Peyer's patch (tissue), 4 donors: ENCODE data around the gene KIRREL3. TPM values are rescaled to one million over a fixed set of nuclear protein-coding genes. Genes with fewer than 3 reads are reported as not detected.

Experiments
- DNase-seq, 3 donors: peaks; one replicate each; pipeline ENCODE4 v3.0.0-alpha.2; 2017 to 2019
- H3K27ac ChIP-seq, 4 donors: fragments of 200-600 bp; sonication (generic); one replicate each; pipeline ENCODE4 v1.5.1; 2016 to 2019
- H3K27me3 ChIP-seq, 2 donors: fragments of 200-600 bp; sonication (generic); one replicate each; pipeline ENCODE4 v1.5.1; 2019
- H3K36me3 ChIP-seq, 3 donors: fragments of 200-600 bp; sonication (generic); one replicate each; pipeline ENCODE4 v1.5.1; 2016 to 2019
- H3K4me1 ChIP-seq, 4 donors: fragments of 200-600 bp; sonication (generic); one replicate each; pipeline ENCODE4 v1.5.1; 2016 to 2019
- H3K4me3 ChIP-seq, 4 donors: fragments of 200-600 bp; sonication (generic); 1 replicate in 3 of 4; 2 replicates in 1 of 4; pipeline ENCODE4 v1.5.1; 2016 to 2019; ENCODE audit warnings: mild to moderate bottlenecking in 1 of 4
- H3K9me3 ChIP-seq, 4 donors: fragments of 200-600 bp; sonication (generic); one replicate each; pipeline ENCODE4 v1.5.1; 2016 to 2019; ENCODE audit warnings: mild to moderate bottlenecking in 1 of 4
- POLR2A ChIP-seq, 2 donors: fragments of 450-650 bp; IDR thresholded peaks; one replicate each; pipeline ENCODE4 v1.5.1; 2017; ENCODE audit warnings: antibody characterized with exemption in 2 of 2, mild to moderate bottlenecking in 2 of 2, moderate library complexity in 2 of 2
- total RNA-seq, 4 donors: library from RNA; depleted of rRNA; stranded (reverse); fragments of >200 nt; gene quantifications; one replicate each; pipeline ENCODE4 v1.1.0, GENCODE V29; 2016
- TF ChIP-seq, protein P1 (sequence below), 6 experiments: fragments of 450-650 bp in 4 of 6; fragments of 200-600 bp in 2 of 6; sonication (generic) in 1 of 6; IDR thresholded peaks; one replicate each; pipeline ENCODE4 v1.5.1; 2017 to 2019; ENCODE audit warnings: antibody characterized with exemption in 6 of 6, mild to moderate bottlenecking in 3 of 6, moderate library complexity in 1 of 6

The KIRREL3 gene
- total RNA-seq, 4 donors from 2014 or later, result 0.83 TPM; not detected in 3

DNA sequence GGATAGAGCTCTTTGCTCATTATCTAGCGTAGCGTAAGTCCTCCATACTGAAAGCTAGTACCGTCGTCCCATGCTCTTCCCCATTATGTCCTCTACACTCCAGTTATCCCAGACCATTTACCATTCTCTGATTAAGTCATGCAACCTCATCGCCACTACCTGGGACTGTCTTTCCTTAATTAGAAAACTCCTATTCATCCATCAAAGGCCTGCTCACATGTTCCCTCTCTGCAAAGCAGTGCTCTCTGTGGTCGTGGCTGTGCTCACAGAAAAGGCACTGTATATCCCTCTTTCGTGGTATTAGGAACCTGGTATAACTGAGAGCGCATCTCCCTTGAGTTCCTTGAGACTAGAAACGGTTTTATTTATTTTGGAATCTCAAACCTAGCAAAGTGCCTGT lies 253.3 kb downstream of the KIRREL3 start:
- TF ChIP-seq, protein P1, sequence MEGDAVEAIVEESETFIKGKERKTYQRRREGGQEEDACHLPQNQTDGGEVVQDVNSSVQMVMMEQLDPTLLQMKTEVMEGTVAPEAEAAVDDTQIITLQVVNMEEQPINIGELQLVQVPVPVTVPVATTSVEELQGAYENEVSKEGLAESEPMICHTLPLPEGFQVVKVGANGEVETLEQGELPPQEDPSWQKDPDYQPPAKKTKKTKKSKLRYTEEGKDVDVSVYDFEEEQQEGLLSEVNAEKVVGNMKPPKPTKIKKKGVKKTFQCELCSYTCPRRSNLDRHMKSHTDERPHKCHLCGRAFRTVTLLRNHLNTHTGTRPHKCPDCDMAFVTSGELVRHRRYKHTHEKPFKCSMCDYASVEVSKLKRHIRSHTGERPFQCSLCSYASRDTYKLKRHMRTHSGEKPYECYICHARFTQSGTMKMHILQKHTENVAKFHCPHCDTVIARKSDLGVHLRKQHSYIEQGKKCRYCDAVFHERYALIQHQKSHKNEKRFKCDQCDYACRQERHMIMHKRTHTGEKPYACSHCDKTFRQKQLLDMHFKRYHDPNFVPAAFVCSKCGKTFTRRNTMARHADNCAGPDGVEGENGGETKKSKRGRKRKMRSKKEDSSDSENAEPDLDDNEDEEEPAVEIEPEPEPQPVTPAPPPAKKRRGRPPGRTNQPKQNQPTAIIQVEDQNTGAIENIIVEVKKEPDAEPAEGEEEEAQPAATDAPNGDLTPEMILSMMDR (IDR thresholded peaks at IDR 0.05), result no peak
- no peak for TF ChIP-seq POLR2A (IDR thresholded peaks at IDR 0.05)
- H3K9me3 ChIP-seq, result no peaks in the 10 kb centered on the region

DNA sequence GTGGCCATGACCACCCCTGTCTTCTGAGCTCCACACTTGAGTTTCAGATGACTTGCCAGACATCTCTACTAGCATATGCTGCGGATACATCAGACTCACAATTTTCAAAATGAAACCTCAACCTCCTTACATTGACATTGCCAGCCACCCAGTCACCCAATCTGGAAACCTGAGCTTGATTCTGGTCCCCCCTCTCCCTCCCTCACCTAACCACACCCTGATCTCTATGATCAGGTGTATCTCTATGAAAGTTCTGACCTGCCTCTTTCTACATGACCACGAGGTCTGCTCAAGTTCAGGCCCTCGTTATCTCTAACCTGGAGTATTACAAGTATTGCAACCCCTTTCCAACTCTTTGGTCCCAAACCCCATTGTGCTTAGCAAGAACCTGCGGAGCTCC lies 254.1 kb downstream of the KIRREL3 start:
- H3K27me3 ChIP-seq, result no peaks in the 10 kb centered on the region
- TF ChIP-seq POLR2A (IDR thresholded peaks at IDR 0.05), result no peak
- TF ChIP-seq, protein P1 (IDR thresholded peaks at IDR 0.05), result no peak
- no peak for DNase-seq
- no peaks in the 10 kb centered on the region for H3K9me3 ChIP-seq
- no peaks in the 10 kb centered on the region for H3K36me3 ChIP-seq
- no peaks in the 10 kb centered on the region for H3K4me1 ChIP-seq
- H3K4me3 ChIP-seq, result no peak overlapping the region
- no peak overlapping the region for H3K27ac ChIP-seq

More for the DNA sequence above, 253.3 kb downstream of the KIRREL3 start:
- no peak for DNase-seq
- Histone ChIP-seq H3K36me3 (no peaks in the 10 kb centered on the region), H3K27ac (no peak overlapping the region), H3K27me3 (no peaks in the 10 kb centered on the region), H3K4me3 (no peak overlapping the region), H3K4me1 (no peaks in the 10 kb centered on the region)

DNA sequence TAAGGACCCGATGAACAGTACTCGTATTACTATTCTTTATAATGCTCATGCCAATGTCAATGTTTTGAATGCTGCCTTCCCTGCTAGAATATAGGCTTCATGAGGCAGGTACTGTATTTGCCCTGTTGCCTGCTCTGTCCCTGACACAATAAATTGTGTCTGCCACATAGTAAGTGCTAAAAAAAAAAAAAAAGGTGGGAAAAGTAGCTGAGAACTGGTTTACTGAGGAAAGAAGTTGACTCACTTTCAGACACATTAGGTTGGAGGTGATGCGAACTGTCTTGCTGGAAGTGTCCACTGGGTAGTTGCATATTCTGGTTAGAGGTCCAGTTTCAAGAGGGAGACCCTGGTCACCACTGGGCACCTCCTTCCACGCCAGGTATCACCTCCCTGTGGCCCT lies 255.9 kb downstream of the KIRREL3 start:
- DNase-seq, result no peak
- no peaks in the 10 kb centered on the region for H3K9me3 ChIP-seq
- no peak overlapping the region for H3K27ac ChIP-seq
- H3K4me3 ChIP-seq, result no peak overlapping the region
- H3K4me1 ChIP-seq, result no peaks in the 10 kb centered on the region
- no peaks in the 10 kb centered on the region for H3K36me3 ChIP-seq
- no peaks in the 10 kb centered on the region for H3K27me3 ChIP-seq
- TF ChIP-seq, protein P1 (IDR thresholded peaks at IDR 0.05), result no peak
- TF ChIP-seq POLR2A (IDR thresholded peaks at IDR 0.05), result no peak

DNA sequence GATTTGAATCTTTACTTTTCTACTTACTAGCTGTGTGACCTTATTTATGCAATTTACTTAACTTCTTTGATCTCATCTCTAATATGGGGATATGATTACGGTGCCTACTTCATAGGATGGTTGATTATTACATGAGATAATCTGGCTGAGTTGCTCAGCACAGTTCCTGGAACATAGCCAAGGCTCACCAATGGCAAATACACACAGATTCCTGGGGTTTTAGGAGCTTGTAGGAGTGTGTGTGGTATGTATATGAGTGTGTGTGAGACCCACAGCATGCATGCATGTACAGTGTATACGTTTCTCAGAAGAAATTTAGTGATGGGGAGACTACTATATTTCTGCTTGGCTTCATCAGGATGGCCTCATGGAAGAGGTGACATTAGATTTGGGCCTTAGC lies 256.9 kb downstream of the KIRREL3 start:
- TF ChIP-seq, protein P1 (IDR thresholded peaks at IDR 0.05), result no peak
- TF ChIP-seq POLR2A (IDR thresholded peaks at IDR 0.05), result no peak
- DNase-seq, result no peak
- no peaks in the 10 kb centered on the region for H3K27me3 ChIP-seq
- H3K4me3 ChIP-seq, result no peak overlapping the region
- H3K36me3 ChIP-seq, result no peaks in the 10 kb centered on the region
- H3K27ac ChIP-seq, result no peak overlapping the region
- H3K4me1 ChIP-seq, result no peaks in the 10 kb centered on the region
- H3K9me3 ChIP-seq, result no peaks in the 10 kb centered on the region

DNA sequence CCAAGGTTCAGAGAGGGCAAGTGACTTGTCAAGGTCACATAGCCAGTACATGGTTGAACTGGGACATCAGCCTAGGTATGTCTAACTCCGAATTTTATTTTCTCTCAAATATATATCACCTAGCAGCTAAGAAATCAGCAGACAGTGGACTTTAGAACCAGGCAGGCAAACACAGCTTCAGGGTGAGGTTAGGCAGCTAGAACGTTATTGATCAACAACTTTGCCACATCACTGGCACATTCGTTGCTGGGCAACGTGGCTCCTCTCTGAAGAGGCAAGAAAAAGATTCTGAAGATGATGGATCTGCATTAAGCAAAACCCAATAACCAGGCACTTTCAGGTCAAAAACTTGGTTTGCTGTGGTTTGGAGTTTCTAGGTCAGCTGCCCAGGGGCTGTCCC lies 258.0 kb downstream of the KIRREL3 start:
- H3K4me3 ChIP-seq, result no peak overlapping the region
- H3K27ac ChIP-seq, result no peak overlapping the region
- no peaks in the 10 kb centered on the region for H3K36me3 ChIP-seq
- TF ChIP-seq POLR2A (IDR thresholded peaks at IDR 0.05), result no peak
- TF ChIP-seq, protein P1 (IDR thresholded peaks at IDR 0.05), result no peak
- no peaks in the 10 kb centered on the region for H3K9me3 ChIP-seq
- DNase-seq, result no peak
- H3K27me3 ChIP-seq, result no peaks in the 10 kb centered on the region
- H3K4me1 ChIP-seq, result no peaks in the 10 kb centered on the region

DNA sequence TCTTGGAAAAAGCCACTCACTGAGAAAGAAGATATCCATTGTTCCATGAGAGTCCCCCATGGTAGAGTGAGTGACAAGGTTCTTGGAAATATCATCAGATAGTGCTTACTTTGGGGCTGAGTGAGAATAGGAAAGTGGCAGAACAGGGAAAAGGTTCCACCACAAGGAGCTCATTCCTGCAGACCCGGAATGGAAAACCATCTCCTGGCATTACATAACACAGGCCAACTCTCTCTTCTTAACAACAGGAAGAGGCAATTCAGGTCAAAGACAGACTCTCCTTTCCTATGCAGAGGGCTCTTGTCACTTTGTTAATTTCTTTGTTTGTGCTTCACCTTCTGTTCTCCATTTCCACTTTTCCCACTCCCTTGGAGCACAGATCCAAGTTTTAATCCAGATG lies 259.7 kb downstream of the KIRREL3 start:
- no peak for DNase-seq
- Histone ChIP-seq H3K36me3 (no peaks in the 10 kb centered on the region), H3K27me3 (no peaks in the 10 kb centered on the region), H3K9me3 (no peaks in the 10 kb centered on the region), H3K27ac (no peak overlapping the region), H3K4me3 (no peak overlapping the region), H3K4me1 (no peaks in the 10 kb centered on the region)
- TF ChIP-seq, protein P1 (IDR thresholded peaks at IDR 0.05), result no peak
- no peak for TF ChIP-seq POLR2A (IDR thresholded peaks at IDR 0.05)
